Fibroblast of pulmonary artery (primary cell): ENCODE measurements around the gene MGAT5.

Experiments
- DNase-seq: peaks from one replicate; pipeline ENCODE4 v3.0.0-alpha.2; 2010; ENCODE audit warnings: low read depth
- H3K4me3 ChIP-seq: replicated peaks from 2 replicates; pipeline ENCODE4 v1.5.1; 2011; ENCODE audit warnings: low read depth, mild to moderate bottlenecking, control low read depth, low read length, moderate library complexity
- TF ChIP-seq, protein P1 (sequence below): IDR thresholded peaks from 2 replicates; pipeline ENCODE4 v1.5.1; 2011; ENCODE audit warnings: mild to moderate bottlenecking, control low read depth, low read length, inconsistent platforms; ENCODE audit errors: missing control alignments

Gene MGAT5

DNA sequence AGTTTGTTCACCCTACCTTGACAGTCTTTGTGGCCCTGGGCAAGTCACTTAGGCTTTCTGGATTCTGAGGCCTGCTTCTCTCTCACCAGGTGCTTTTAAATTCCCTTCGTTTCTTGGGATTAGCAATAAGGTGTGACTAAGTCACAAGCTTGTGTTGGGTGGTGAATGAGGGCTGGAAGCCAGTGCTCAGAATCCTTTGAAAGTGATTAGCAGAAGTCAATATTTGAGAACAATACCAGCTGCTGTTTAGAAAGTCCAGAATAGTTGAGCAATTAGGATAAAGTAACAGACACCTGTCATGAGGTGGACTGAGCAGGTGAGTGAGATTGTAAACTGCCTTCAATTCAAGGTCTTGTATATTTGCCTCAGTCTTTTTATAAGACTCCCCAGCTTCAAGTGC, 19.3 kb upstream of the MGAT5 start:
- DNase-seq, result no peak
- TF ChIP-seq, protein P1, sequence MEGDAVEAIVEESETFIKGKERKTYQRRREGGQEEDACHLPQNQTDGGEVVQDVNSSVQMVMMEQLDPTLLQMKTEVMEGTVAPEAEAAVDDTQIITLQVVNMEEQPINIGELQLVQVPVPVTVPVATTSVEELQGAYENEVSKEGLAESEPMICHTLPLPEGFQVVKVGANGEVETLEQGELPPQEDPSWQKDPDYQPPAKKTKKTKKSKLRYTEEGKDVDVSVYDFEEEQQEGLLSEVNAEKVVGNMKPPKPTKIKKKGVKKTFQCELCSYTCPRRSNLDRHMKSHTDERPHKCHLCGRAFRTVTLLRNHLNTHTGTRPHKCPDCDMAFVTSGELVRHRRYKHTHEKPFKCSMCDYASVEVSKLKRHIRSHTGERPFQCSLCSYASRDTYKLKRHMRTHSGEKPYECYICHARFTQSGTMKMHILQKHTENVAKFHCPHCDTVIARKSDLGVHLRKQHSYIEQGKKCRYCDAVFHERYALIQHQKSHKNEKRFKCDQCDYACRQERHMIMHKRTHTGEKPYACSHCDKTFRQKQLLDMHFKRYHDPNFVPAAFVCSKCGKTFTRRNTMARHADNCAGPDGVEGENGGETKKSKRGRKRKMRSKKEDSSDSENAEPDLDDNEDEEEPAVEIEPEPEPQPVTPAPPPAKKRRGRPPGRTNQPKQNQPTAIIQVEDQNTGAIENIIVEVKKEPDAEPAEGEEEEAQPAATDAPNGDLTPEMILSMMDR, result no peak
- H3K4me3 ChIP-seq, result no peak overlapping the region

DNA sequence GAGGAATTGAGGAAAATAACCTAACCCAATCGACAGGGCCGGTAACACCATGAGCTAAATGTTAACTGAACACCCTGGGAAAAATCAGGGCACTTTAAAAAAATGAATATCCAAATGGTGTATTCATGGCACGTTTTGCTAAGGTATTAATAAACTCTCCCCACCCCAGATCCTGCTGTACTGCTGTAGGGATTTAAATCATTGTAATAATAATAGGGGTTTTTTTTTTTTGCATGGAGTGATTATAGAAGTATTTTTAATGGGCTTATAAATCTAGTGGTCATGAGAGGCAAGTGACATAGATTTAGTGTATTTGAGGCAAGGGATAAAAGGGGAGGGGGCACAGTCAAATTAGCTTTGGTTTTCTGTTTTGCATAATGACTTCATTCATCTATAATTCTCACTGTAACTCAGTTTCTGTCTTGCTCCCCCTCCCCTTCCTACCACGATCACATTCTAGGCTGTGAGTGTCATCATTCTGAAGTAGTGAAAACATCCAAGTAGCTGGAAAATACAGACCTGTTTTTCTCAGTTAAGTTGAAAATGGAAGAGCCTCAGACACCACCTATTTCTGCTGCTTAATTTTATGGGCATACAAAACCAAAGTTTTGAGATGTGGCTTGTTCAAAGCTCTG, 18.2 kb upstream of the MGAT5 start:
- no peak for DNase-seq
- TF ChIP-seq, protein P1, result no peak
- no peak overlapping the region for H3K4me3 ChIP-seq

DNA sequence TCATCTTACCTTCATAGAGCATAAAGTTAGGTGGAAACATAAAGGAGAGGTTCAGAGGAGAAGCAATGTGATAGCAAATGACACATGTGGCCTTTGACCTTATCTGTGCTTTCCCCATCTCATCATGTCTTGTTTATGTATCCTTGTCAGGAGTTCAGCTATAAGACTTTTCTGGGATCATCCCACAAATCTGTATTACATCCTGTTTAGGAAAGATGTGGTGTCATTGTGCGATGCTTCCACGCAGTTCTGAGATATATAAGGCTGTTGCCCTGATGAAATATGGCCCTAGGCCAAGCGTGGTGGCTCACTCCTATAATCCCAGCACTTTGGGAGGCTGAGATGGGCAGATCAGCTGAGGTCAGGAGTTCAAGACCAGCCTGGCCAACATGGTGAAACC, 15.5 kb upstream of the MGAT5 start:
- no peak for DNase-seq
- TF ChIP-seq, protein P1, result no peak
- no peak overlapping the region for H3K4me3 ChIP-seq

DNA sequence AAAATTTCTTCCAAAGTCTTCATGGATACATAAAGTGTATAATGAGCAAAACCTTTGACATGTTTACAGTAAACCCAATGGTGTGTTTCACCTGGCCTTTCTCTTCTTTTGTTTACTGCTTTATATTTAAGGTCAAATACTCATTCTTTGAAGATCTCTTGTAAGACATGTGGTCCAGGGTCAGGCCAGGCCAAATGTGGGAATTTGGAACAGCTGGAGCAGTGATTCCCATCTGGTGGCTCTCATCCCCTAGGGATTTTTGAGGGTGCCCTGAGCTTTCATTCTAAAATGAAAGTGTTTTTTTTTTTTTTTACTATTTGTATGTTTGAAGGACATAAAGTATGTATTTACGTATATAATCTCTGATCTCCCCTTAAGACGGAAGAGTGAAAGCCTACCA, 13.8 kb upstream of the MGAT5 start:
- no peak for DNase-seq
- TF ChIP-seq, protein P1, result no peak
- no peak overlapping the region for H3K4me3 ChIP-seq

DNA sequence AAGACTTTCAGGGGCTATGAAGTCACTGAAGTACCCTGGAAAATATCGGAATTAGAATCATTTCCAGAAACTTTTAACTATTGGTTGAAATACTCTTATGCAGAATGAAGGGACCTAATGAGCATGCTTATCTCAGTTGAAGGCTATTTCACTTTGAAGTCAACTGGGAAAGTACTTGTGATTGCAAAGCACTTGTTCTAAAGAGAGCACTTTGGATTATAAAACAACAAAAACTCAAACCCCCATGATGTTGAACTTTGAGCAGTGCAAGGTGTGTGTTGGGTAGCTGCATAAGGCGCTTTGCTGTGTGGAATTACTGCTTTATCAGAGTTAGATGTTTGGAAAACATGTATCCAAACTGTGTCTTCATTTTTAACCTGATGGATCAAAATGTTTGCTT, 12.0 kb upstream of the MGAT5 start:
- H3K4me3 ChIP-seq, result no peak overlapping the region
- no peak for DNase-seq
- TF ChIP-seq, protein P1, result no peak

DNA sequence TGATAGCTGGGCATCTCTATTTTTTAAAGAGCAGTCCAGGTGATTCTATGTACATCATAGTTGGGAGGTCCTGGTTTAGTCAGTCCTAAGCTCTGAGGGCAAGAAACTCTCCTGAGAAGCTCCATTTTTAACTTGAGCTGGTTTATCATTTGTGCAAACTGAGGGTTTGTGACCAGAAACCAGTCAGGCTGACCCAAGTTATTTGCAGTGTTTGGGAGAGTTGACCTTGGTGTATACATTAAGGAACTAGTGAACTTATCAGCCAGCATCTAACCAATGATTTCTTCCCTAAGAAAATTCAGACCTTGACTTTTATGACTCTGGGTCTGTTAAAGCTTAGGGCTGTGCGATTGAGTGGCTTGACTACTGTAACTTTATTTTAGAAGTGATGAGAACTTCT, 10.6 kb upstream of the MGAT5 start:
- H3K4me3 ChIP-seq, result no peak overlapping the region
- TF ChIP-seq, protein P1, result no peak
- no peak for DNase-seq

DNA sequence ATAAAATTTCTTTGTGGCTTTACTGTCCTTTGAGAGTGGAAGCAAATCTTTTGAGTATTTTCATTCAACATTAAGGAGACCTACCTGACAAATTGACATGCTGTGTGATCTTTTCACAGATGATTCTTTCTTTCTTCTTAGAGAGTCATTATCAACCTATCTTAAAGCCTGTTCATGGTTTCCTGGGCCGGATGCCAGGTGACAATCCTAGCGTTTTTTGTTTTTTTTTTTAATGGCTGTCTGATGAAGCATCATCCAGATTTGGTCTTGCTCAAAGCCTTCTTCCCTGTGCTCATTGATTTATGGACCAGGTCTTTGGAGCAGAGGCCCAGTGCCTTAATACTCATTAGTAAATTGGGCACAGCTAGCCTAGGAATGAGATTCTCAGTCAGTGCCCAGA, 9.8 kb upstream of the MGAT5 start:
- no peak overlapping the region for H3K4me3 ChIP-seq
- TF ChIP-seq, protein P1, result no peak
- DNase-seq, result no peak
